Measurements from ENCODE around the gene POMT1.
A peak's percentile ranks its signal among the peaks of the same experiment; 100 is the strongest.

- TF ChIP-seq EZH2phosphoT487 (IDR thresholded peaks at IDR 0.05; ENCODE audit: unreplicated experiment) (no peak), POLR2AphosphoS5 (IDR thresholded peaks at IDR 0.05; ENCODE audit: low read depth) (0 out of 2 replicates have a peak, but pooled peaks have one; percentile 19), CTCF (conservative IDR thresholded peaks at IDR 0.05; ENCODE audit: low read depth in 2 of 2) (no peak), EZH2 (IDR thresholded peaks at IDR 0.05; ENCODE audit: low read depth, unreplicated experiment) (no peak)
- TF ChIP-seq, protein P1, sequence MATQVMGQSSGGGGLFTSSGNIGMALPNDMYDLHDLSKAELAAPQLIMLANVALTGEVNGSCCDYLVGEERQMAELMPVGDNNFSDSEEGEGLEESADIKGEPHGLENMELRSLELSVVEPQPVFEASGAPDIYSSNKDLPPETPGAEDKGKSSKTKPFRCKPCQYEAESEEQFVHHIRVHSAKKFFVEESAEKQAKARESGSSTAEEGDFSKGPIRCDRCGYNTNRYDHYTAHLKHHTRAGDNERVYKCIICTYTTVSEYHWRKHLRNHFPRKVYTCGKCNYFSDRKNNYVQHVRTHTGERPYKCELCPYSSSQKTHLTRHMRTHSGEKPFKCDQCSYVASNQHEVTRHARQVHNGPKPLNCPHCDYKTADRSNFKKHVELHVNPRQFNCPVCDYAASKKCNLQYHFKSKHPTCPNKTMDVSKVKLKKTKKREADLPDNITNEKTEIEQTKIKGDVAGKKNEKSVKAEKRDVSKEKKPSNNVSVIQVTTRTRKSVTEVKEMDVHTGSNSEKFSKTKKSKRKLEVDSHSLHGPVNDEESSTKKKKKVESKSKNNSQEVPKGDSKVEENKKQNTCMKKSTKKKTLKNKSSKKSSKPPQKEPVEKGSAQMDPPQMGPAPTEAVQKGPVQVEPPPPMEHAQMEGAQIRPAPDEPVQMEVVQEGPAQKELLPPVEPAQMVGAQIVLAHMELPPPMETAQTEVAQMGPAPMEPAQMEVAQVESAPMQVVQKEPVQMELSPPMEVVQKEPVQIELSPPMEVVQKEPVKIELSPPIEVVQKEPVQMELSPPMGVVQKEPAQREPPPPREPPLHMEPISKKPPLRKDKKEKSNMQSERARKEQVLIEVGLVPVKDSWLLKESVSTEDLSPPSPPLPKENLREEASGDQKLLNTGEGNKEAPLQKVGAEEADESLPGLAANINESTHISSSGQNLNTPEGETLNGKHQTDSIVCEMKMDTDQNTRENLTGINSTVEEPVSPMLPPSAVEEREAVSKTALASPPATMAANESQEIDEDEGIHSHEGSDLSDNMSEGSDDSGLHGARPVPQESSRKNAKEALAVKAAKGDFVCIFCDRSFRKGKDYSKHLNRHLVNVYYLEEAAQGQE (IDR thresholded peaks at IDR 0.05; ENCODE audit: unreplicated experiment) = no peak
Observed at GRCh38 chr9:131467214-131467935, 35.3 kb upstream of the POMT1 start.

Measured in GM23338 (cell line).